Dendritic cell treated with granulocyte-macrophage colony-stimulating factor and Interleukin-4, amounts not matched to agents 40 ng/mL and 50 ng/mL, for 4 days (primary cell): ENCODE measurements around the gene KIF5C.

Source experiments
- H3K27ac Mint-ChIP-seq: one replicate; pipeline ENCODE4 v1.8.0; 2022; ENCODE audit warnings: mild to moderate bottlenecking, mixed read lengths
- H3K27me3 Mint-ChIP-seq: one replicate; pipeline ENCODE4 v1.8.0; 2022; ENCODE audit warnings: mild to moderate bottlenecking, mixed read lengths
- H3K36me3 Mint-ChIP-seq: one replicate; pipeline ENCODE4 v1.8.0; 2022; ENCODE audit warnings: low read depth, mixed read lengths
- H3K4me1 Mint-ChIP-seq: one replicate; pipeline ENCODE4 v1.8.0; 2022; ENCODE audit warnings: low read depth, mixed read lengths
- H3K4me3 Mint-ChIP-seq: one replicate; pipeline ENCODE4 v1.8.0; 2022; ENCODE audit warnings: mild to moderate bottlenecking, moderate library complexity, mixed read lengths
- H3K9me3 Mint-ChIP-seq: one replicate; pipeline ENCODE4 v1.8.0; 2022; ENCODE audit warnings: mixed read lengths
- intact Hi-C: fragments of 100-400 bp; cut with micrococcal nuclease; formaldehyde crosslinking; loops from one replicate; pipeline ENCODE4 v1.15.0; 2022

KIF5C gene

DNA sequence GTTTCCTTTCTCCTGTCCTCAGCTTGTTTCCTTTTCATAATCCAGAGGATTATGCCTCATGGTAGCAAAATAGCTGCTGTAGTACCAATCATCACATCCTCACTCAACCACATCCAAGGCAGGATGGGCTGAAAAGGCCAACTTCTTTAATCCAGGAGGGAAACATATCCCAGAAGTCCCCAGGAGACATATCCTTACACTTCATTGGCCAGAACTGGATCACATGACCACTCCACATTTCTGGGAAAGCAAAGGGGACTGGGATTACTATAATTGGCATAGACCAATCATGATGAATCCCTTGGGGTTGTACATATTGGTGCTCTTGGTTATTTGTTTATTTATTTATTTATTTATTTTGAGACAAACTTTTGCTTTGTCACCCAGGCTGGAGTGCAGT, 109.4 kb downstream of the KIF5C start:
- no peaks in the 10 kb centered on the region for H3K27me3 Mint-ChIP-seq
- no peaks in the 10 kb centered on the region for H3K36me3 Mint-ChIP-seq
- no peaks in the 10 kb centered on the region for H3K9me3 Mint-ChIP-seq
- intact Hi-C loops: no loop called here
- H3K27ac Mint-ChIP-seq: no peak overlapping the region
- H3K4me1 Mint-ChIP-seq: peaks cover 16% of the 10 kb centered on the region
- no peak overlapping the region for H3K4me3 Mint-ChIP-seq

DNA sequence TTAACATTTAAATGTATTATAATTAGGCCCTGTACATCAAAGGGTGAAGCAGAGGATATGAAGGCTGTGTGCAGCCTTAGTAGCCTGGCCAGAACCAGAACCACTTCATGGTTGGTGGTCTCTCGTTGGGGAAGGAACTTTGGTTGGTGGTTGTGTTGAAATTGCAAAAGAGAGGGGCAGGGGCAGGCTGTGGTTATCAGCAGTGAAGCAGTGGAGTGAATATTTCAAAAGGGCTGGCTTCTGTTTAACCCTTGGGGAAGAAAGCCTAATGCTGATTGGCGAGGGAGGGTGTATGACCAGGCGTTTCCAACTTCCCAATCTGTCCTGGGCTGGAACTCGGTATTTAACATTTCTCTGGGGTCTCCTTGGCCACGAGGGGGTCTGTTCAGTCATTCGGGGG, 112.3 kb downstream of the KIF5C start:
- intact Hi-C loops: no loop called here
- no peaks in the 10 kb centered on the region for H3K36me3 Mint-ChIP-seq
- H3K27ac Mint-ChIP-seq: no peak overlapping the region

DNA sequence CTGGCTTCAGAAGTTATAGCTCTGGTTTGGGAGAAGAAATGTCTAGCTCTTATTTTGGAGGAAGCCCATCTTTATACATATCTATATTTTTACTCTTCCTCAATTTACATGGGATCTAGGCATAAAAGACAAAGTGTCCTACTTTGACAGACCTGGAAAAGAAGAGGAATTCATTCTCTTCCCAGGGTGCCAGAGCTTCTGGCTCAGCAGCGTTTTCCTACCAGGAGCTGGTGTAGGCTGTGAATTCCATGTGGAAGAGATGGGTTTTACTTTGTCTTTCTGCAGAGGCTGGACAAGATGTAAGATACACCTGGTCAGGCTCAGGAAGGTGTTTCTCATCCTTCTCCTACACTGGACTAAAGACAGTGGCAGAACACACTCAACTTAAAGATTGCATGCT, 113.3 kb downstream of the KIF5C start:
- Mint-ChIP-seq H3K4me1 (peaks cover 13% of the 10 kb centered on the region), H3K36me3 (no peaks in the 10 kb centered on the region), H3K9me3 (no peaks in the 10 kb centered on the region), H3K27me3 (peaks cover 1% of the 10 kb centered on the region), H3K4me3 (no peak overlapping the region), H3K27ac (no peak overlapping the region)
- intact Hi-C loops: no loop called here

More for the DNA sequence above, 112.3 kb downstream of the KIF5C start:
- H3K9me3 Mint-ChIP-seq: no peaks in the 10 kb centered on the region
- H3K27me3 Mint-ChIP-seq: peaks cover 1% of the 10 kb centered on the region
- peaks cover 13% of the 10 kb centered on the region for H3K4me1 Mint-ChIP-seq
- H3K4me3 Mint-ChIP-seq: no peak overlapping the region

DNA sequence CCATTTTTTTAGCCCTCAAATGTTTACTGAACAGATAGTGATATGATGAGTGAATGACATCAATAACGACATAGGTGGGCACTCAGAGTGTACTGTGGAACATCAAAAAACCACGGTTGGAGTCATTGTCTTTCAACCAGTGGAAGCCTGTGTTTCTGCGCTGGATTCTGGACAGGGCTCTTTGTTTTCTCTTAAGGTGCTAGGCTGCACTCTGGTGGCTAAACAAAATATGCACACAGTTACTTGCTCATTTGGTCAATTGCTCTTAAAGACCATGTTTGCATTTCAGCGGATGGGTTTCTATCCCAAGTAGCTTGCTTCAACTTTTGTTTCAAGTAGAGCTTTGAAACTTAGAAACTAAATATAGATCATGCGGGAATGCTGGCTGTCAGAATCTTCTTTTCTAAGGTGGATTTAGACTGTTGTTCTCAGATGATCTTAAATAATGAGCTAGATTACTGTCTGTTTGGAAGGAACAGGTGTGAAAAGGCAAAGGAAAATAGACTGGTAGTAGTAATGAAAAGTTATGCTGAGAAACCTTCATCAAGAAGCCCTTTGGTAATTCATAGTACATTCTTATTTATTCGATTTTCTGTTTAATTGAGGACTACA, 115.0 kb downstream of the KIF5C start:
- intact Hi-C loops: loop anchor here (2.0 kb wide), 2 partner anchors 63 to 425 kb away; no protein-coding TSS in a partner anchor
- no peak overlapping the region for H3K27ac Mint-ChIP-seq
- H3K36me3 Mint-ChIP-seq: no peaks in the 10 kb centered on the region
- no peaks in the 10 kb centered on the region for H3K9me3 Mint-ChIP-seq
- H3K4me3 Mint-ChIP-seq: no peak overlapping the region
- H3K27me3 Mint-ChIP-seq: peaks cover 2% of the 10 kb centered on the region
- peaks cover 15% of the 10 kb centered on the region for H3K4me1 Mint-ChIP-seq

DNA sequence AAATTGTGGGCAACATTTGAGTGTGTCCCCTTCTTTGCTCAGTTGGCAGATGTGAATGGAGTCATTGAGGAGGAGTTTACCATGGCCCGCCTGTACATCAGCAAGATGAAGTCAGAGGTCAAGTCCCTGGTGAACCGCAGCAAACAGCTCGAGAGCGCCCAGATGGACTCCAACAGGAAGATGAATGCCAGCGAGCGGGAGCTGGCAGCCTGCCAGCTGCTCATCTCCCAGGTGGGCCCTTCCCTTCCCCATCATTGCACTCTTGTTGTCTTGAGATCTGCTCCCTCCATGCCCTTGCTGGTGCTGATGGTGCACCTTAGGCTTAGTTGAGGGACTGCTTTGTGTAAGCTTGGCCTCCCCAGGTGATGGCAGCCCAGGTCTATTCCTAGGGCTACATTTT, 115.9 kb downstream of the KIF5C start:
- peaks cover 19% of the 10 kb centered on the region for H3K4me1 Mint-ChIP-seq

DNA sequence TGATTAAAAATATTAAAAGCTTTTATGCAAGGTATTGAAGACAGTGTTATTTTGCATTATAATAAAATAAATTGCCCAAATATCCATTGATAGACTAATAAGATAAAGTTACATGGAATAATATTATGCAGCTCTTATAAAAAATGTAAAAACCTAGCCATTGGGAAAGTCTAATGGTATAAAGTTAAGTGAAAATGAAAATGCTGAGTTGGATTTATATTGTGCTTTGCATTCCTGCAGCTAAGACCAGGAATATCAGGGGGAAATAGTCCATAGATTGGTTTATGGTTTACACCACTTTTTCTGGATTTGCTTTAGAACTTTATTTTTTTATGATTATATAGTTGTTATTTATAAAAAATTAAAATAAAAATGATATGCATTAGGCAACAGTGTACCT, 117.4 kb downstream of the KIF5C start:
- H3K4me3 Mint-ChIP-seq: no peak overlapping the region
- H3K9me3 Mint-ChIP-seq: no peaks in the 10 kb centered on the region
- intact Hi-C loops: no loop called here

More for the DNA sequence above, 115.9 kb downstream of the KIF5C start:
- peaks cover 6% of the 10 kb centered on the region for H3K27me3 Mint-ChIP-seq
- intact Hi-C loops: loop anchor here (2.0 kb wide), 2 partner anchors 64 to 426 kb away; no protein-coding TSS in a partner anchor
- H3K4me3 Mint-ChIP-seq: no peak overlapping the region
- no peaks in the 10 kb centered on the region for H3K36me3 Mint-ChIP-seq
- no peak overlapping the region for H3K27ac Mint-ChIP-seq
- H3K9me3 Mint-ChIP-seq: no peaks in the 10 kb centered on the region

DNA sequence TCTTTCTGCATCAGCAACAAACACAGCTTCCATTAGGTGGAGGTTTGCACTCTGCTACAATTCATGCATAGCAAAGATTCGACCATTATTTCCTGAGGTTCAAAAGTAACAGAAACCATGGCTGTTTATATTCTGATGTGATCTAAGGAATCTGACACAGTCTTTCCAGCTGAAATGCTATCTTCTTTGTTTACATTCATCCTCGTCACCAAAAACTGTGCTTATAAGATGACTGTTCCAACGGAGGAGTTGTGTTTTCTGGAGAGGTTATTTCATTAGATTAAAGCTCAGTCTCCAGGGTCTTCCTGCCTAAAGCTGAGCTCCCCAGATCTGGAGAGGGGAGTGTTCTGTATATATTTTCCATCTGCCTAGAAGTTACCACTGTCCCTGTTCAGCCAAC, 118.3 kb downstream of the KIF5C start:
- no peak overlapping the region for H3K27ac Mint-ChIP-seq
- peaks cover 6% of the 10 kb centered on the region for H3K27me3 Mint-ChIP-seq
- H3K4me1 Mint-ChIP-seq: peaks cover 10% of the 10 kb centered on the region
- intact Hi-C loops: no loop called here
- no peaks in the 10 kb centered on the region for H3K36me3 Mint-ChIP-seq
- H3K4me3 Mint-ChIP-seq: no peak overlapping the region
- no peaks in the 10 kb centered on the region for H3K9me3 Mint-ChIP-seq

More for the DNA sequence above, 117.4 kb downstream of the KIF5C start:
- peaks cover 6% of the 10 kb centered on the region for H3K27me3 Mint-ChIP-seq
- H3K4me1 Mint-ChIP-seq: peaks cover 14% of the 10 kb centered on the region
- no peaks in the 10 kb centered on the region for H3K36me3 Mint-ChIP-seq
- no peak overlapping the region for H3K27ac Mint-ChIP-seq

DNA sequence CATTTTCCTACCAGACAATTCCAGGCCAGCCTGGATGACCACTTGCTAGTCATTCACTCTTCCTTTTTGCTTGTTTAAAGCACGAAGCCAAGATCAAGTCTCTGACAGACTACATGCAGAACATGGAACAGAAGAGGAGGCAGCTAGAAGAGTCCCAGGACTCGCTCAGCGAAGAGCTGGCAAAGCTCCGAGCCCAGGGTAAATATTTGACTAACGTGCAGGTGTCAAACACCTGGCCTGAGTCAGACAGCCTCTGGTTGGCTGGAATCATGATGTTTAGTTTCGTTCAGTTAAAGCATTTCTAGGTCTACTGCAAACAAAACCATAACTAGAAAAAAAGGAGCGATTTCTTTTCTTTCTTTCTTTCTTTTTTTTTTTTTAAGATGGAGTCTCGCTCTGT, 119.3 kb downstream of the KIF5C start:
- intact Hi-C loops: no loop called here
- no peaks in the 10 kb centered on the region for H3K36me3 Mint-ChIP-seq
- no peaks in the 10 kb centered on the region for H3K9me3 Mint-ChIP-seq
- H3K27me3 Mint-ChIP-seq: peaks cover 6% of the 10 kb centered on the region
- no peak overlapping the region for H3K27ac Mint-ChIP-seq
- no peak overlapping the region for H3K4me3 Mint-ChIP-seq
- peaks cover 10% of the 10 kb centered on the region for H3K4me1 Mint-ChIP-seq

DNA sequence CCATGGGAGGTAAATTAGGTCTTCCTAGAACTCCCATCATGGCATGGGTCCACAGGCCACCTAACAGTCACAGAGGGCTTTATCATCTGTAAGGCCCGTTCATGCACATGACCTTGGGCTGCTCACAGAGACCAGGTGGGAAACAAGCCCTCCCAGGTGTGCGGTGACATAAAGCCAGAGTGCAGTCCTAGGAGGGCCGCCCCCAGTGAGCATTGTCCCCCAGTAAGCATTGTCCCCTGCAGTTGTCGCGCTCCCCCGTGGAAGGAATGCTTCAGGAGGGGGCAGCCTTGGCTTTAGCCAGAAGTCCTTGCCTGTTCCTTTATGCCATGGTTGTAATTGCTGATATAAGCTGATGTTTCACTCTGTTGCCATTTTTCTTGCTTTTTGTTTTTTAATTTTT, 121.8 kb downstream of the KIF5C start:
- H3K4me3 Mint-ChIP-seq: no peak overlapping the region
- H3K9me3 Mint-ChIP-seq: no peaks in the 10 kb centered on the region
- intact Hi-C loops: no loop called here
- H3K4me1 Mint-ChIP-seq: peaks cover 5% of the 10 kb centered on the region
- H3K36me3 Mint-ChIP-seq: no peaks in the 10 kb centered on the region
- no peak overlapping the region for H3K27ac Mint-ChIP-seq
- H3K27me3 Mint-ChIP-seq: peaks cover 5% of the 10 kb centered on the region

DNA sequence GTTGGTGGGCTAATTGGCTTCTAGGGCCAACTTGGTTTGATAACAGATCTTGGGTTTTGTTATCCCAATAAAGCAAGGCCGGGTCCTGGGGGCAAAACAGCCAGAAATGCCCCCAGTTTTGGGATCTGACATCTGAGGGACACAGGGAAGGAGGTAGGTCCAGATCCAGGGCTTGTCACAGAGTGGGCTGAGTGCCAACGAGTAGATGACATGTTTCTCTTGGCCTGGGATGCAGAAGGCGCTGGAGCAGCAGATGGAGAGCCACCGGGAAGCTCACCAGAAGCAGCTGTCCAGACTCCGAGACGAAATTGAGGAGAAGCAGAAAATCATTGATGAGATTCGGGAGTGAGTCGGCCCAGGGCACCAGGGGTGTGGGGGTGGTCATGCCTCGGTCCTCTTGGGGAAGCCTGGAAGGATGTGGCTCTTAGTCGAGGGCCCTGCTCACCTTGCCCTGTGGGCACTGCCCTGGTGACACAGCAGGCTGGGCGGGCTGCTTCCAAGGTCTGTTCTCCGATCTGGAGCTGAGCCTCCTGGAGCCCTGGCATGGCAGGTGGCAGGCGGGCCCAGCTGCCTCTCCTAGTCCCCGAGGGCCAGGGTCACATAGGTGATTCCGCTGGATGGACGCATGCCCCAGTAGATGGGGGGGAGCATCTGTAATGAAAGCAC, 123.3 kb downstream of the KIF5C start:
- H3K9me3 Mint-ChIP-seq: no peaks in the 10 kb centered on the region
- peaks cover 5% of the 10 kb centered on the region for H3K27me3 Mint-ChIP-seq
- H3K36me3 Mint-ChIP-seq: no peaks in the 10 kb centered on the region
- H3K4me1 Mint-ChIP-seq: peaks cover 5% of the 10 kb centered on the region
- H3K27ac Mint-ChIP-seq: no peak overlapping the region
- intact Hi-C loops: no loop called here
- H3K4me3 Mint-ChIP-seq: no peak overlapping the region

DNA sequence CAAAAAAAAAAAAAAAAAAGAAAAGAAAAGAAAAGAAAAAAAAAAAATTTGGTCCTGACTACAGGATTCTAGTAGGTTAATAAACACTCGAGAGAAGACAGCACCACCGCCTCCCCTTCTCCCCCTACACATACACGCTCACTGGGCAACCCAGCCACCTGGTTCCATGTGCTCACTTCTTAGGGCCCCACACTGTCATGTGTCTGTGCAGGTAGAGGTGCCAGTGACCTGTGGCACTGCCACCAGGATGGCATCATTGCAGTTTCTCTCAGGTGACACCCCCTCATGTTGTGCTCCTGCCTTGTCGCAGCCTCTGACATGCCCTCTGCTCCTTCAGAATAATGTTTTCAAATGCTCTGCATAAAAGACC, 123.8 kb downstream of the KIF5C start:
- no peak overlapping the region for H3K27ac Mint-ChIP-seq
- no peaks in the 10 kb centered on the region for H3K36me3 Mint-ChIP-seq
- intact Hi-C loops: no loop called here
- H3K4me1 Mint-ChIP-seq: peaks cover 5% of the 10 kb centered on the region
- no peak overlapping the region for H3K4me3 Mint-ChIP-seq
- H3K27me3 Mint-ChIP-seq: peaks cover 5% of the 10 kb centered on the region
- H3K9me3 Mint-ChIP-seq: no peaks in the 10 kb centered on the region

DNA sequence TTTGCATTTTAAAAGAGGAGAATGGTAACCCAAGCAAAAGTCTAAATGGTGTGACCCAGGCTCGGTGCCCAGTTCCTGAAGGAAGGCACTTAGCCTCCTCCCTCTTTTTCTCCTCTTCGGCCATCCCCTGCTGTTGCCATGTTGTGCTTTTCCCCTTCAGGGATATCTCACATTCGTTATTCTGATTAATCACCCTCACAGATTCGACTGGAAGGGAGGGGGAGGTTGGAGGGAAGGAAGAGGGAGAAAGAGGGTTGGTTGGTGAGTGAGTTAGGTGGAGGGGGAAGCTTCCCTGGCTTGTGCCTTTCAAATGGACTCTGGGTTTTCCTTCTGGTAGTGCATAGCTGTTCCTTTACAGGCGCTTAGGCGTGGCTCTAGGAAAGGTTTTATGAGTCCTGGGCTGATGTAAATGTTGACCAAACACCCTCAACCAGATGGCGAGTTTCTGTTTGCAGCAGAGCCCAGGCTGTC, 124.5 kb downstream of the KIF5C start:
- intact Hi-C loops: no loop called here
- no peak overlapping the region for H3K27ac Mint-ChIP-seq
- H3K9me3 Mint-ChIP-seq: no peaks in the 10 kb centered on the region
- peaks cover 5% of the 10 kb centered on the region for H3K27me3 Mint-ChIP-seq
- H3K4me1 Mint-ChIP-seq: peaks cover 5% of the 10 kb centered on the region
- H3K36me3 Mint-ChIP-seq: no peaks in the 10 kb centered on the region
- no peak overlapping the region for H3K4me3 Mint-ChIP-seq

DNA sequence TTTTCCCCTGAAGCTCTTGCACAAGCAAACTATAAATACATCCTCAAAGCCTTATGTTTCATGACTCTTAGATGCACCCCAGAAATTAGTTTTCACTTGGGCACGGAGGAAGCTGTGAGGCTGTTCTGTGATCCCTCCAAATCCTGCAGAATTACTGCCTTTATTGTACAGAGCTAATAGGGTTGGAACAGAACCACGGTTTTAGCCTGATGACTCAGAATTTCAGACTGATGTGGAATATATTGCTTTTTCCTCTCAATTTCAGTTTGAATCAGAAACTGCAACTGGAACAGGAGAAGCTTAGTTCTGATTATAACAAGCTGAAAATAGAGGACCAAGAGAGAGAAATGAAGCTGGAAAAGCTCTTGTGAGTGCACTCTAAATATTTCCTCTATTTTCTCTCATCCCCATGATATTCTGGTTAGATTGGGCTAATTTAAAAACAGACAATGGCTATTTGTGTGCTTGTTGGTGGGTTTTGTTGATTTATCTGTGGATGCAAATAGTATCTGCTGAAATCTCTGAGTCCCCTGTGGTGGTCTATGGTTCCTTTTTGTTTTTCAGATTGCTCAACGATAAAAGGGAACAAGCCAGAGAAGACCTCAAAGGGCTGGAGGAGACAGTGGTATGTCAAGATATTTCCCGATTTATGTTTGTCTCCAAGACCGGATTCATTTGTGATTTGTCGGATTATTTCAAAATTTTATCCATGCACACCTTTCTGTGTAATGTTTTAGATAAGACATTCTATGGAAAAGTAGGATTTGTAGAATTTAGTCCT, 125.3 kb downstream of the KIF5C start:
- H3K4me3 Mint-ChIP-seq: no peak overlapping the region
- intact Hi-C loops: no loop called here
- no peaks in the 10 kb centered on the region for H3K9me3 Mint-ChIP-seq
- no peak overlapping the region for H3K27ac Mint-ChIP-seq
- H3K27me3 Mint-ChIP-seq: peaks cover 2% of the 10 kb centered on the region
- peaks cover under 1% of the 10 kb centered on the region for H3K4me1 Mint-ChIP-seq
- H3K36me3 Mint-ChIP-seq: no peaks in the 10 kb centered on the region

DNA sequence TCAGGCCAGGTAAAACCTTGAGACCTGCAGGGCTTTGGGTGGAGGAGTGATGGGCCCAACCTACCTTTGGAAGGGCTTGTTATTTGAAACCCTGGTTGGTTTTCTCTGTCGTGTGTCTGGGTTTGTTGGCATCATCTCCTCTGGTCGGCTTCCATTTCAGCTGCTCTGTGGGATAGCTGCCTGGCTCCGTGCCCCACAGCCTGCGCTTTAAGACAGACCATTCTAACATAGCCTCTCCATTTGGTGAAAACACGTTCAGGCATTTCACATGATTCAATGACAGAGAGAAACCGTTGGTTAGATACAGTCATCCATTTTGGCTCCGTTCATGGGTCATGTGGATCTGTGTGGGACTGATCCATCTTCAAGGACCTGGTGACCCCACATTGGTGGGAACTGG, 126.5 kb downstream of the KIF5C start:
- Mint-ChIP-seq H3K4me3 (no peak overlapping the region), H3K4me1 (no peaks in the 10 kb centered on the region), H3K27me3 (peaks cover 1% of the 10 kb centered on the region), H3K9me3 (no peaks in the 10 kb centered on the region), H3K27ac (no peak overlapping the region), H3K36me3 (no peaks in the 10 kb centered on the region)
- intact Hi-C loops: no loop called here
